D721Med (cell line): Measurements from ENCODE around the gene ZACN.

Experiments used
- DNase-seq: peaks from one replicate; pipeline ENCODE4 v3.0.0; 2011; ENCODE audit warnings: low spot score; ENCODE audit not compliant: insufficient read length
- FAIRE-seq: peaks from 2 replicates; lab custom pipeline; 2011; peaks lifted over from hg19 to GRCh38; lab: Jason Lieb, UNC
- CTCF ChIP-seq: IDR thresholded peaks from 2 replicates; pipeline ENCODE4 v1.5.1; 2012; ENCODE audit warnings: mild to moderate bottlenecking, control low read depth; ENCODE audit not compliant: insufficient read depth; ENCODE audit errors: missing control alignments

Gene ZACN

DNA sequence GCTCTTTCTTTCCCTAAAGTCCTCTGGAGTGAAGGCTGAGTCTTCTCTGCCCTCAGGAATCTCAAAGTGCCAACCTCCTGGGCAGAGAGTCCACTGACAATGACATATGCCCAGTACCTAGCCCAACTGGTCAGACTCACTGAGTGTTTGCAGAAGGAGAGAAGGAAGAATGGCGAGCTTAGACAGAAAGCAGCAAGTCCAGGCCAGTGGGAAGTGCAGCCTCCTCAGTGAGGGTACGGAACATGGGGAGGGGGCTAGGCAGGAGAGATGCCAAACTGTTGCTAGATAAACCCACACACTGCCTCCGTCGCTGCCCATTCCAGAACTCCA, 23.9 kb downstream of the ZACN start:
- TF ChIP-seq CTCF: no peak
- DNase-seq (no peak), FAIRE-seq (no peak)

GRCh38 chr17:76103274-76104139, 24.5 kb downstream of the ZACN start, which contains the start of gene EXOC7:
Gene EXOC7, minus strand, starts transcription at chr17:76103787. Its CDS starts 95 bp downstream, at chr17:76103692.
- peak; percentile 88 for DNase-seq
- no peak for TF ChIP-seq CTCF
- FAIRE-seq: no peak

DNA sequence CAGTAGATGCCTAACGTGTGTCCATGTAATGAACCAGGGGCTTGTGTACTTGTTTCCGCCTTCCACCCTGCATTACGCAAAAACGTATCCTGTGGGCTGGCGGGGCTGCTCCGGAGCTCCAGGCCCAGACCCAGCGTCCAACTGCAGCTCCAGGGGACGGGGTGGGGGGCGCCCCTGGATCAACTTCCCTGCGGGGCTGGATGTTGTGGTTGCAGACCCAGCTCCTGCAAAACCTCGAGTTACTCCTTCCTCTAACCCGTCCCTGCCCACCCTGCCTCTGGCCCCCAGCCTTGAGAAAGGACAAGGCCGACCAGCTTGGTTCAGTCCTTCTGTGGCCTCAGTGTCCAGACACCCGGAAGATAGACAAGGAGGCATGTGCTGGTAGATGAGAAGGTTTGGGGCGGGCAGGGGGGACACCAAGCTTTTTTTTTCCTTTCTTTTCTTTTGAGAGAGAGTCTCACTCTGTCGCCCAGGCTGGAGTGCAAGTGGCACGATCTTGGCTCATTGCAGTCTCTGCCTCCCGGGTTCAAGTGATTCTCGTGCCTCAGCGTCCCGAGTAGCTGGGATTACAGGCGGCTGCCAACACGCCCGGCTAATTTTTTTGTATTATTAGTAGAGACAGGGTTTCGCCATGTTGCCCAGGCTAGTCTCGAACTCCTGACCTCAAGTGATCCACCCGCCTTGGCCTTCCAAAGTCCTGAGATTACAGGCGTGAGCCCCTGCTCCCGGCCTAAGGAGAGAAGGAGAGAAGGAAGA, 25.3 kb downstream of the ZACN start:
- FAIRE-seq: no peak
- DNase-seq: no peak
- TF ChIP-seq CTCF: no peak

- no peak for TF ChIP-seq CTCF
- DNase-seq: no peak
- no peak for FAIRE-seq
Measured at GRCh38 chr17:76104896-76105231, 25.9 kb downstream of the ZACN start.

DNA sequence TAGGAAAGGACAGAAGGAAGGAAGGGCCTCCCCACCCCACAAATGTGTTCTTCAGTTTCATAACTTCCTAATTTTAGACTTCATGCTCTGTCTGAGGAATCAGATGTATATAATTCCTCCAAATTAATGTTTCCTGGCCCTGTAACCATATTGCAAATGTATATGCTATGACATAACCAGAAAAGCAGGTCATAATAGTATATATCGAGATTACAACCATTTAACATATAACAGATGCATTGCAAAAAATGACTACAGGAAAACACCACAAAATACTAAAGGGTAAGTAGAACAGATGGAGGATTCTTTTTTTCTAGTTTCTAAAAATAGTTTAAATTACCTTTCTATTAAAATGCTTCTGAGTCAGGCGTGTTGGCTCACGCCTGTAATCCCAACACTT, 27.7 kb downstream of the ZACN start:
- DNase-seq: no peak
- no peak for FAIRE-seq
- no peak for TF ChIP-seq CTCF

DNA sequence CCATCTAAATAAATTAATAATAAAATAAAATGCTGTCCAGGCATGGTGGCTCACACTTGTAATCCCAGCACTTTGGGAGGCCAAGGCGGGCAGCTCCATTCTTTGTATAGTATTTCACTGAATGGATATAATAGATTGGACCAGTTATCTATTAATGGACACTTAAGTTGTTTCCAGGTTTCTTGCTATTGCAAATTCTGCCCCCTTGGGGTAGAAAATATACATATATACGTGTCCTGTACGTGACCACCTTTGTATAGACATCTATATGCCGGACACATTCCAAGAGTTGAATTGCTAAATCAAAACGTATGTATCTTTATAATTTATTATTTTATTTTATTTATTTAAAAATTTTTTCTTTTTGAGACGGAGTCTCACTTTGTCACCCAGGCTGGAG, 28.5 kb downstream of the ZACN start:
- peak; percentile 33 for TF ChIP-seq CTCF
- FAIRE-seq (no peak), DNase-seq (no peak)

DNA sequence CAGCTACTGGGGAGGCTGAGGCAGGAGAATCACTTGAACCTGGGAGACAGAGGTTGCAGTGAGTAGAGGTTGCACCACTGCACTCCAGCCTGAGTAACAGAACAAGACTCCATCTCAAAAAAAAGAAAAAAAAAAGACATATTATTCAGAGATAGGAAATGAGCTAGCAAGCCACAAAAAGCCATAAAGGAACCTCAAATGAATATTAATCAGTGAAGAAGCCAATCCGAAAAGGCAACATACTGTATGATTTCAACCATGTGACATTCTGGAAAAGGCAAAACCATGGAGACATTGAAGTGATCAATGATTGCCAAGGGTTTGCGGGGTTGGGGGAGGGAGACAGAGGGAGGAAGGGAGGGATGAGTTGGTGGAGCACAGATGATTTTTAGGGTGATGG, 33.0 kb downstream of the ZACN start:
- DNase-seq: no peak
- FAIRE-seq: no peak
- no peak for TF ChIP-seq CTCF
